Metanephros (tissue), 1 donor: ENCODE results near the gene GRIK2. TPM values are rescaled to one million over a fixed set of nuclear protein-coding genes. Genes with fewer than 3 reads are reported as not detected.

Experiments
- total RNA-seq: library from RNA; depleted of rRNA; stranded (reverse); fragments of >200 nt; gene quantifications from one replicate; pipeline ENCODE4 v1.2.3, GENCODE V29; 2014

The GRIK2 gene
- 13.6 TPM for total RNA-seq

DNA sequence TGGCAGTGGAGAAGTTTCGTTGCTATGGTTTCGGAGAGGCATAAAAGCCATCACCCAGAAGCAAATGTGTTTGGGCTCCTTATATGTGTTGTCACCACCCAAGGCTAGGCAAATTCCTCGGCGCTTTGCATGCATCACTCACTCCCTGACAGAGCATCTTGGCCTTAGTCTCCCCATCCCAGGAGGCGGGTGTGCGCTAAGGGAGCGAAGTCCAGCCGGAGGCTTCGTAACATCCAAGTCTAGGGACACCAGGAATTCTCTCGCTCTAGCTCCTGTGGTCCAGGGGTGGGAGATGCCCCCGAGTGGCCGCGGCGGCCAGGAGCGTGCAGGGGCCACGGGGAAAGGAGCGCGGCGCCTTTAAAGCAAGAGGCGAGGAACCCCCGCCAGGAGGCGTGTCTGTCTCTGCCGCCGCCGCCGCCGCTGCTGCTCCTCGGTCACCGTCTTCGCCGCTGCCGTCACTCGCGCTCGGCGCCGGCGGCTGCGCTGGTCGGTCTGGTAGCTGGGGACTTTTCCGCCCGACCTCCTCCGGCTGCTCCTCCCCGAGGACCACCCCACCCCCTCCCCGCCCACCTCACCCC is at the start of gene GRIK2:
TSS of gene GRIK2 (plus strand) at position 458 of the 578 bp plus-strand sequence.

